H4 (cell line): ENCODE measurements around the gene MRPL52. TPM values are rescaled to one million over a fixed set of nuclear protein-coding genes. Genes with fewer than 3 reads are reported as not detected.
"Not testable (repeated sequence)": the region's sequence is repeated elsewhere in the genome, so short reads cannot be mapped to it uniquely, and the experiment has no call there.

Source experiments
- DNase-seq: peaks from one replicate; pipeline ENCODE4 v3.0.0-alpha.2; 2015; ENCODE audit warnings: low spot score
- total RNA-seq: library from RNA; depleted of rRNA; stranded (reverse); fragments of >200 nt; shearing (Covaris generic); gene quantifications from 2 replicates; pipeline ENCODE4 v1.2.3, GENCODE V29; 2014

Gene MRPL52
- total RNA-seq, 1 experiment from 2014 or later: 189 TPM

- DNase-seq: no peak
Measured at GRCh38 chr14:22808388-22809209, 21.1 kb upstream of the MRPL52 start.

GRCh38 chr14:22811722-22812121, 18.0 kb upstream of the MRPL52 start:
- no peak for DNase-seq

GRCh38 chr14:22812744-22813143, 16.9 kb upstream of the MRPL52 start:
- no peak for DNase-seq

- no peak for DNase-seq
Measured at GRCh38 chr14:22813145-22813544, 16.5 kb upstream of the MRPL52 start.

GRCh38 chr14:22814373-22814772, 15.3 kb upstream of the MRPL52 start:
- DNase-seq: no peak

DNA sequence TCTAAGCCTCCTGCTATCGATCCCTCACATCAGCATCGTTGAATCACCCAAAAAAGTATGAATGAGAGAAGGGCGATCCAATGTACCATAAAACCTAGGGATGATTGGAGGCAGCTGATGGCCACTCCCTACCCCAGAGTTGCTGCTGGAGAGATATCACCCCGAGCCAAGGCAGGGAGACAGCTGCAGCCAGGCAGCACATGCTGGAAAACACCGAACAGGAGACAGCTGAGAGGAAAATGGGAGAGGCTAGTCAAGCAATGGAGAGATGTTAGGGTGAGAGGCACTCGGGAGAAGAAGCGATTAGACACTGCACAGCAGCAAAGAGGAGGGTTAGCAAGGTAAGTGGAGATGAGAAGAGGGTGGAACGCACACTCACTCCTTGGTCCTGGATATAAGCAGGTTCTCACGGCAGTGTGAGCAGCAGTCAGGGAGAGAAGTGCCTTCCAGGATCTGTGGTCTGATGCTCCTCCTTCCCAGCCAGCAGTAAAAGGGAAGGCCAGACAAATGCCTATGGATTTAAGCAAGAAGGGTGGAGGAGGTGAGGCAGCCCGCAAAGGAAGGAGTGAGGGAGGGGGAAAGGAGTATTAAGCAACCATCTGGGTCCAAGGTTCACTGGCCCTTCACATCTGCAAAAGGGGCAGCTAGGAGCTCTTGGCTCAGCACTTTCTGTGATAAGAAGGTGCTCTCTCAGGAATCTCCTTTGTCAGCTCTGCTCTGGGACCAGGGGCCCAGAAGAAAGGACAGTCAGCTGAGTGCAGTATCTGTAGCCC, 14.6 kb upstream of the MRPL52 start, which contains the start of gene SLC7A7:
TSS of gene SLC7A7 (minus strand) at position 495 of the 773 bp plus-strand sequence. CDS start 2,037 bp downstream, outside the sequence.
- peak; percentile 55 for DNase-seq

DNA sequence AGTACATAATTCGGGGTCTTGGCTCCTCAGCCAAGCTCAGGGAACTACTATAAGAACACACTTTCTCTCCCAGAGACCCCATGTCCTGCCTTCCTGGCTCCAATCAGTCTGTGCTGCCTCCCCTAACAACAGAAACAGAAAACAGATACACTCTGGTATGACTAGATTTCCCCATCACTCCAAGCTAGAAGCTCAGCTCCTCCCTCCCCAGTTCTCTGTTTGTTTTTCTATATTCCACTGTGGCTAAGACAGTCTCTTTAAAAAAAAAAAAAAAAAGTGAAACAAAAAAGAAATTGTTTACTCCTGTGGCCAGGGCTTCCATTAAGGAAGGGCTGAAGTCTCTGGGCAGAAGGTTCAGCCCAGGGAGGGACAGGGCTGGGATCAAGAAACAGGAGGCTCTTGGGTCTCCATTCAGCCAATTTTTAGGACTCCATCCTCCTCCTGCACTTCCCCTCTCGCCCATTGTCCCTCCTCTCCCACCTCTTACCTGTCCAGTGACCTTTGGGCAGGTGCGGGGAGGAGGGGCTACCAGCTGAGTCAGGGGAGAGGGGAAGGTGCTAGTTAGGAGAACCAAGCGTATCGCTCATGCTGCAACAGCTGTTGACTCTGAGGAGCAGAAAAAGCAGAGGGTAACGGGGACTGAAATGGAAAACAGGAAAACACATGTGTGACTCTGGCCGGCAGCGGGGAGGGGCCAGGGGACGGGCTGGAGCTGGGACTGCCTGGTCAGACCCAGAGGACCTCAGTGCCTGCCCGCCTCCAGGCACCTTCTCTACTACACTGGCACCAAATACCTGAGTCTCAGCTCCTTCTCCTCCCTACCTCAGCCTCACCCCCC, 10.3 kb upstream of the MRPL52 start:
- DNase-seq: peak; percentile 81

DNA sequence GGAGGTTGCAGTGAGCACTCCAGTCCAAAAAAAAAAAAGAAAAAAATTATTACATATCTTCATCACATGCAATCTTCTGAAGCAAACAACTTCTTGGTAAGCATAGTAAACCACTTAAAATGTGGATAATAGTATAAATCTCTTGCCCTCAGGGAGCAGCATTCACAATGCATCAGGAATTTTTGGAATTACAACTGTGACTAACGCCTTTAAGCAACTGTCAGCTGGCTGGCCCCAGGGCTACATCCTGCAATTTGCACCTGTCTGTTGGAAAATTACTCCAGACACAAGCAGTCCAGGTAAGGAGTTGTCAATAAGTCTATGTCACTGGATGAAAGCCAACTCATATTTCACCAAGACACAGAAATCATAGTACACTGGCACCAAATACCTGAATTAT, 9.0 kb upstream of the MRPL52 start:
- no peak for DNase-seq

DNA sequence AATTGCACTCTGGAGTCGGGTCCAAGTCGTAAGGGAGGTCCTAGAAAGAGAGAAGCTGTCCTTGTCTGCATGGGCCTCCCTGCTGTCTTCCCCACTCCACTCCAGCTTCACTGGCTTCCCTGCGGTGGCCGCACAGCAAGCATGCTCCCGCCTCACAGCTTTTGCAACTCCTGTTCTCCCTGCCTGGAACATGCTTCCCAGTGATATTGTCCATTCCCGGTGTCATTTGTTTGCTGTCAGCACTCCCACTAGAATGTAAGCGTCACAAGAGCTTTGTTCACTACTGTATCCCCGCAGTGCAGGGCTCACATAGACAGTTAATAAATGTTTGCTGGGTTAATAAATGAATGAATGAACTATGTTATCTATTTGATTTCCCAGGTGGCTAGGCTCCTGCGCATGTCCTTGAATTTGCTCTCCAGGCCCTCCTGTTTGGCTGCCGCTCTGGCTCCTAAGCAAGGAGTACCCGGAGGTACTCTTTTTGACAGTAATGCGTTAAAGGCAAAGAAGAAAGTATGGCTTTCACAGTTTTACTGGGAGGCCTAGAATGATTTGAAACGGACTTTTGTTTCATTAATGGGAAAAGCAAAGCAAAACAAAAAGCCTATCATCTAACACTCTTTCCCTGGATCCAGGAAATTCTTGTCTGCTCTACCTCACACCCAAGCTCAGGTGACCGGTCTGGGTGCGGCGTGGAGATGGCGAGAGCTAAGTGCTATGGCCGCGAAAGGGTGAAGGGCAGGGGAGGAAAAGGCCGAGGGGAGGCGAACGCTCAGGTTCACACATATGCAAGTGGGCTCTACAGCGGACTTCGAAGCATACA, 8.3 kb upstream of the MRPL52 start:
- DNase-seq: no peak

DNA sequence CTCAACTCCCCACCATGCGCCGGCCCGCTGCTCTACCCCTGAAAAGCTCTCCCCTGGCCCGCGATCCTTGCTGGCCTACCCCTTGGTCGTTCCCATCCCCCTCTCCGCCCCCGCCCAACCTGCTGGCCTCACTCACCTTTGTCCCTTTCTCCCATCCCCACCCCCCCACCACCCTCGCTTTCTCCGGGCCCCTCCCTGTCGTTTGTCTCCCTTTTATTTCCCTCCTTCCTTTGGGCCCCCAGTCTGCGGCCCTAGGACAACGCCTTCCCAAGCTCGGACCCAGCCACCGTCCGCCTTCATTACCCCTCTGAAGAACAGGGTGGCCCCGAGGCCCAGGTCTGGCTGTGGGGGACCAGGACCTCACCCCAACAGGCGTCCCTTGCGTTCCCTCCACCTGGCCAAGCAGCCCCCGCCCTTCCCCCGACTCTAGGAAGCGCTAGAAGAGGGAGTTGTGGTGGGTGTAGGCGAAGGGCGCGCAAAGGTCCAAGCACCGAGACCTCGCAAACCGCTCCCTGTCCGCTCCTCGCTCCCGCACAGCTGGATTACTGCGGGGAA, 7.6 kb upstream of the MRPL52 start:
- DNase-seq: no peak

- DNase-seq: peak; percentile 84
Measured at GRCh38 chr14:22822571-22823098, 7.1 kb upstream of the MRPL52 start.

- DNase-seq: peak; percentile 97
Measured at GRCh38 chr14:22824711-22825359, 4.9 kb upstream of the MRPL52 start.

GRCh38 chr14:22829076-22829660, 519 bp upstream of the MRPL52 start:
- not testable (repeated sequence) for DNase-seq

GRCh38 chr14:22830443-22831010, 840 bp downstream of the MRPL52 start:
- DNase-seq: no peak

DNA sequence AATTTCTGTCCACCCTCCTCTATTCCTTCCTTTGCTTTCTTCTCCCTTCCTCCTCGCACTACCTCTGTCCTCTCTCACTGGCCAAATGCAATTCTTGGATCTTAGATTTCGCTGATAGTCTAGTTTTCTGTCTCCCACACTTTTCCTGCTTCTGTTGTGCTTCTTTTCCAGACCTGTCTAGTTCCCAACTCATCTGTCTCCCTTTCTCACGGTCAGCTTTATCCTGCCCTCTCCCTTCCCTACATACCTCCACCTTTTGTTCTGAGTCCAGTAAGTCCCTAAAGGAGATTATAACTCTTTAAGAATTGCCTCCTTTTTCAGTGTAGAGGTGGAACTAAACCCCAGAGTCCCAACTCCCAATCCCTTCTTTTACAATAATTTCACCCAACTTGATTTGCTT, 5.8 kb downstream of the MRPL52 start:
- no peak for DNase-seq

- peak; percentile 87 for DNase-seq
Measured at GRCh38 chr14:22836301-22837113, 6.8 kb downstream of the MRPL52 start, which contains the start of gene MMP14. Gene MMP14, plus strand, starts transcription at chr14:22836585. Its CDS starts 233 bp downstream, at chr14:22836818.

GRCh38 chr14:22837114-22837749, 7.5 kb downstream of the MRPL52 start:
- DNase-seq: no peak
